ENCODE results near the gene ENDOU.

GRCh38 chr12:47732504-47732903 lies 7.2 kb upstream of the ENDOU start:
- no peak for TF ChIP-seq CTCF (IDR thresholded peaks at IDR 0.05)
- no peak for TF ChIP-seq ZFX (IDR thresholded peaks at IDR 0.05; ENCODE audit: borderline replicate concordance)
